GM18517 (cell line): ENCODE results near the gene MDC1.
A peak's percentile ranks its signal among the peaks of the same experiment; 100 is the strongest.
"Not testable (repeated sequence)": the region's sequence is repeated elsewhere in the genome, so short reads cannot be mapped to it uniquely, and the experiment has no call there.

ENCODE experiments used
- ATAC-seq: cut with Tn5 transposase; IDR thresholded peaks from one replicate; pipeline ENCODE4 v1.9.1; 2021; ENCODE audit warnings: mild to moderate bottlenecking, moderate library complexity; ENCODE audit not compliant: unreplicated experiment

The MDC1 gene

GRCh38 chr6:30717129-30717844, at the start of gene MDC1:
TSS of gene MDC1 (minus strand) at chr6:30717281. CDS start at chr6:30715175, 2,106 bp downstream.
- ATAC-seq = peak; percentile 68

GRCh38 chr6:30766461-30767157, 49.5 kb upstream of the MDC1 start:
- ATAC-seq = no peak

DNA sequence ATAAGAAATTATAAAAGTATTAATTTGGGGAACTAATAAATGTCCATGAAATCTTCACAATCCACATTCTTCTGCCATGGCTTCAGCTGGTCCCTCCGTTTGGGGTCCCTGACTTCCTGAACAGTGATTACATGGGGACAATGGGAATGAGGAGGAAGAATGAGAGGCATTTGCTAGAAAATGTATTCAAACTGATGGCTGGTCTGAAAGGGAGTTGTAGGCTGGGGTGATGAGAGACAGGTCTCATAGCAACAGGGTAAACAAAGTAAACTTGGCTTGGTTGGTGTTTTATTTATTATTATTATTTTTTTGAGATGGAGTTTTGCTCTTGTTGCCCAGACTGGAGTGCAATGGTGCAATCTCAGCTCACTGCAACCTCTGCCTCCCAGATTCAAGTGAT, 48.4 kb upstream of the MDC1 start:
- not testable (repeated sequence) for ATAC-seq

- ATAC-seq = not testable (repeated sequence)
Observed at GRCh38 chr6:30764490-30765043, 47.5 kb upstream of the MDC1 start.

- peak; percentile 43 for ATAC-seq
Observed at GRCh38 chr6:30763618-30764489, 46.8 kb upstream of the MDC1 start.

GRCh38 chr6:30763155-30763617, 46.1 kb upstream of the MDC1 start:
- ATAC-seq = no peak

DNA sequence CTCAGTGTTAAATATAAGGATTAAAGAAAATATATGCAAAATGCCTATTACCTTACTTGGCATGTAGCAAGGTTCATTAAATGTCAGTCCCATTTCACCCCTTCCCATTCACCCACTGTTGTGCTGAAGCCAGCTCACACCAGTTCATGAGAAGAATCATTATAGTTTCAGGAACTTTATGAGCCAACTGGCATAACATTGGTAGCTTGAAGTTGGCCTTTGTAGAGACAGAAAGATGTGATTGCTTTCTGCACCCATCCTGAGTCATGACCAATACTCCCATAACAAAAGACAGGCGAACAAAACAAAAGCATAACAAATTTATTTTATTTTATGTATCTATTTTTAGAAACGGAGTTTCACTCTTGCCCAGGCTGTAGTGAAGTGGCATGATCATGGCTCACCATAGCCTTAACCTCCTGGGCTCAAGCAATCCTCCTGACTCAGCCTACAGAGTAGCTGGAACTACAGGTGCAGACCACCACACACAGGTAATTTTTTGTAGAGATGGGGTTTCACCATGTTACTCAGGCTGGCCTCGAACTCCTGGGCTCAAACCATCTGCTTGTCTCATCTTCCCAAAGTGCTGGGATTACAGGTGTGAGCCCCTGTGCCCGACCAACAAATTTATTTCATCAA, 44.8 kb upstream of the MDC1 start:
- no peak for ATAC-seq

DNA sequence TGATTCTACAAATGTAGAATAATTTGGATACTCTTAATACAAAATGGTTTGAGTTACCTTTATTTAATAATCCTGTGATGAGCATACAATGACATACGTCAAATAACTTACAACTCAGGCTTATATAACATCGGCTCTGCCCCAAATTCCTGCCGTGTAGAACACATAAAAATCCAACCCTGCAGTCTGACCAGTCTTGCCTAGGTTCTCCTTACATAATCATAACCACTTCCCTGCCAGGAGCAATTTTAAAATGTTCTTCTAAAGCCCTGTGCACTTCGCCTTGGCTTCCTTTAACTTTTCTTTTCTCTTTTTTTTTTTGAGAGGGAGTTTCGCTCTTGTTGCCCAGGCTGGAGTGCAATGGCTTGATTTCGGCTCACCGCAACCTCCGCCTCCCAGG, 43.5 kb upstream of the MDC1 start:
- ATAC-seq = no peak

GRCh38 chr6:30759575-30760239, 42.6 kb upstream of the MDC1 start:
- ATAC-seq = no peak

DNA sequence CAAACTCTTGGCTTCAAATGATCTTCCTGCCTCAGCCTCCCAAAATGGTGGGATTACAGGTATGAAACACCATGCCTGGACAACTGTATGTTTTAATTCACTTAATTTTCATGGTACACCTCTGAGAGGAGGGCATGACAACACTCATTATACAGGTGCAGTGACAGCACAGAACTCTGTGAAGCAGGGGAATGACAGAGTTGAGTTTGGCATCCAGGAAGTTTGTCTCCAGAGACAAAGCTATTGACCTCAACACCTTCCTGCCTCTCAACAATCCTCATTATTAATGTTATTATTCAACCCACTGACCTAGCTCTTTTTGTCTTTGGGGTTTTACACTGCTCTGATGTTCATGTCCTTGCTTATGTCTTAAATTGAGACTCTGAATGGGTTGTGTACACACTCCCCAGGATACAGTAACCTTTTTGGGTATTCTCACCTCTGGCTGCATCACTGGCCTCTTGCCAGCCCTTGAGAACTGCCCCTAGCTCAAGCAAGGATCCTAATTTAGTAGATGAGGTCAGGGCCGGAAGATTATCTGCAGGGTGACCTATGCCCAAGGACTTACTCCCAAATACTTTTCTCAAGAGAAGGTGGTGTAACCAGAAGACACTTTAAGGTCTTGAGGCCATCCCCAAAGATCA, 40.3 kb upstream of the MDC1 start:
- no peak for ATAC-seq

- not testable (repeated sequence) for ATAC-seq
Observed at GRCh38 chr6:30756405-30757003, 39.4 kb upstream of the MDC1 start.

DNA sequence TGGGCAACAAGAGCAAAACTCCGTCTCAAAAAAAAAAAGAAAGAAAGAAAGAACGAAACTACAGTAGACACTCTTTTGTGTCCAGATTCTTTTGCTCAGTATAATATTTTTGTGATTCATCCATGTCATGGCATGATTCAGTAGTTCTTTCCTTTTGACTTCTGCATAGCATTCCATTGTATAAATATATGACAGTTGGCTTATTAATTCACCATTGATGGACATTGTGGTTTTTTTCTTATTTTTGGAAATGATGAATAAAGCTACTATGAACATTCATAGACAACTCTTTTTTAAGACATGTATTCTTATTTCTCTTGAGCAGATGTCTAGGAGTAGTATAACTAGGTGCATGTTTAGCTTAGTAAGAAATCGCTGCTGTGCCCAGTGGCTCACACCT, 37.5 kb upstream of the MDC1 start:
- no peak for ATAC-seq

DNA sequence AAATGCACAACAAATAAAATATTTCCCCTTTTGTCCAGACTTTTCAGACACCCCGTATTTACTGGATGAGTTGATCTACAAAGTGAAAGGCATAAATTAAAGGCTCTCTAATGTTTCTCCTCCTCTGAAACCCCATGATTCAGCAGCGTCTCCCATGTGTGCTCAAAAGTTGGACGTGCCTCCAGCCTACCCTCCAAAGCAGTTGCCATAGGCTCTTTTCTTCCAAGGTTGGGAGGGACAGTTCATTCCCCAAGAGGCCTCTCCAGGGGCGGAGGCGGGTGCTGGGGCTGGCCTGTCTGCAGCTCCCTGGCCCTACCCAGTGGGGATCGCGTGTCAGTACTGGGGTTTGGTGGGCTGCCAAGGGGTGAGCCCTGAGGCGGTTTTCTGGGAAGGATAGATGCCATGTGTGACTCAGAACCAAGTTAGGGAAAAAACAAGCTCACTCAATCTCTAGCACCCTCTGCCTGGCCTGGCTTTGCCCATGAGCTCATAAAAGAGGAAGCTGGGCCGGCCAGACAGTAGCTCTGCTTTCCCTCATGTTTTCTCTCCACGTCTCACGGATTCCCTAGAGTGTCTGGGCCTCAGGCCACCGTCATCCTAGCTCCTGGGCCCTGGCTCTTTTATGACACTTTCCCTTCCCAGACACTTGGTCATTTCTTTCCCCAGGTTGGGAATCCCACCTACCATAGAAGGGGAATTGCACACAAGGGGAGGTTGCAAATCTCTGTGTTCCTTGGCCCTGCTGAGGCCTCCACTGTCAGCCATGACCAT, 35.3 kb upstream of the MDC1 start:
- ATAC-seq = no peak

DNA sequence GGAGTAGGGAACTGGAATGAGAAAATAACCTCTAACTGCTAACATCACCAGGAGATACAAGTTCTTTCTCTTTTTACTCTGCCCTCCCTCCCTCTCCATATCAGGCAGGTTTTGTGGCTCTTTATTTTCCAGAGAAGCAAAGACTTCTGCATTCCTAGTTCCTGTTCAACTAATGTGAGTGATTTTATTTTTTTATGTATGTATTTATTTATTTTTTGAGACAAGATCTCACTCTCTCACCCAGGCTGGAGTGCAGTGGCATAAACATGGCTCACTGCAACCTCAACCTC, 33.2 kb upstream of the MDC1 start:
- ATAC-seq = no peak

DNA sequence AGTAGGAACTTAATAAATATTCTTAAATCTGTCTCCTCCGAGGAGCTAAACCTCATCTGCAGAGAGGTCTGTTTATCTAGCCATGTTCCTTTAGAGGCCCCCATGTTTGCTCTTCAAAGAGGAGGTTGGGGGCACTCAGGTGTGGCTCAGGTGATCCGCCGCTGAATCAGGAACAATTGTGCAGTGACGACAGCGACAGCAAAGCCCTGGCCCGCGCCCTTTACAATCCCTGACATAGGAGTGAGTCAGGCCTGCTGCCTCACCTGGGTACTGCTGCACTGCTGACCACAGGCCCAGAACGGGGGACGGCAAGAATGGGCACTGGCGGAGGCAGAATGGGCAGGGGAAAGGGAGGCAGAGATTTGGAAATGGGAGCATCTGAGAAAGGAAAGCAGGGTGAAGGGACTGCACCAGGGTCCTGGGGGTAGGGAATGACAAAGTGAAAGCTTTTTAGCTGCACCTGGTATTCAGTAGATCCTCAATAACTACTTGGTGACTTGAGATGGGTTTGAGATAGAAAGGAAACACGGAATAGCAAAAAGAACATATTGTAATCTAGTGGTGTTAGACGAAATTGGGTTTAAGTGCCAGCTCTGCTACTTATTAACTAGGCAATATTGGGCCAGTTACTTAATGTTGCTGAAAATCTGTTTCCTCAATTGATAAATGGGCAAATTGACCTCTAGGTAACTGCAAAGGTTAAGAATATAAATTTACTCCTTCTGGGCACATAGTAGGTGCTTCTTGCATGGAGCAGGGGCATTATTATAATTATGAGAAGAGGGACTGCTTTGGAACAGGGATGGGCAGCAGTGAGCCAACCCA, 32.7 kb upstream of the MDC1 start:
- ATAC-seq = no peak

DNA sequence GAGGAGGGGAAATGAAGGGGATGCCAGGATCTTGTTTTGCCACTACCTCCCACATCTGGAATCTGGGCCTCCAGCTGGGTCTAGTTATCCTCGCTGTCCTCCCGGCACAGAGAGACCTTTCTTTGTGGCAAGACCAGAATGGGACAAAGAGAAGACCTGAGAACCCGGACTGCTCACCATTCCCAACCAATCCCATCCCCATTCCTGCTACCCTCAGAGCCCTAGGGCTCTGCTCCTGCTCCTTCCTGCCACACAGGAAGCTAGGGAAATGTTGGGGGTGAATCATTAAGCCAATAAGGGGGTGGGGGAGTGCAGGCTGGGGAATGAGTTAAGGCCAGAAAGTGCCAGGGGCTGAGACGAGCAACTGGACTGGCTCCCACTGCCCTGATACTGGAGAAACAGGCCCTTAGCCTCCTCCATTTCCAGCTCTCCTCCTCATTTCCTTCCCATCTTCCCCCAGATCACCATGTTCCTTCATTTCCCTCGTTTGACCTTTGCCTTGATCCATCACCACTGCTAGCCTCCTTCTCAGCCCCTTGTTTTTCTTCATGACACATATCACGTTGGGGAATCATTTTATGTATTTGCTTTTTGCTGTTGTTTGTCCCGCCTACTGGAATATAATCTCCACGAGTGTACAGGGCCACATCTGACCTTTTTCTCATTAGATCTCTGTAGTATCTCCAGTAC, 31.9 kb upstream of the MDC1 start:
- no peak for ATAC-seq
